Kidney epithelial cell (primary cell): Measurements from ENCODE around the gene POT1. TPM values are rescaled to one million over a fixed set of nuclear protein-coding genes. Genes with fewer than 3 reads are reported as not detected.
"Not testable (repeated sequence)": the region's sequence is repeated elsewhere in the genome, so short reads cannot be mapped to it uniquely, and the experiment has no call there.

Source experiments
- DNase-seq: peaks from one replicate; pipeline ENCODE4 v3.0.0-alpha.2; 2010; ENCODE audit warnings: low read depth
- H3K27me3 ChIP-seq: 2 replicates; pipeline ENCODE4 v1.6.0; 2011; ENCODE audit warnings: low read length; ENCODE audit not compliant: control insufficient read depth, insufficient read depth
- H3K36me3 ChIP-seq: 2 replicates; pipeline ENCODE4 v1.5.1; 2011; ENCODE audit warnings: low read length; ENCODE audit not compliant: control insufficient read depth, insufficient read depth
- H3K4me3 ChIP-seq: 2 replicates; pipeline ENCODE4 v1.5.1; 2011; ENCODE audit warnings: low read depth, mild to moderate bottlenecking, control low read depth, low read length
- total RNA-seq: library from RNA; depleted of rRNA; stranded (reverse); fragments of >200 nt; gene quantifications from 2 replicates; pipeline ENCODE4 v1.2.3, GENCODE V29; 2015
- TF ChIP-seq, protein P1 (sequence below): IDR thresholded peaks from 2 replicates; pipeline ENCODE4 v1.5.1; 2011; ENCODE audit warnings: mild to moderate bottlenecking, moderate library complexity, low read length, control low read depth, inconsistent platforms; ENCODE audit not compliant: insufficient read depth, poor library complexity, severe bottlenecking

Gene POT1
- 15.8 and 19.6 TPM in 2 replicates for total RNA-seq

DNA sequence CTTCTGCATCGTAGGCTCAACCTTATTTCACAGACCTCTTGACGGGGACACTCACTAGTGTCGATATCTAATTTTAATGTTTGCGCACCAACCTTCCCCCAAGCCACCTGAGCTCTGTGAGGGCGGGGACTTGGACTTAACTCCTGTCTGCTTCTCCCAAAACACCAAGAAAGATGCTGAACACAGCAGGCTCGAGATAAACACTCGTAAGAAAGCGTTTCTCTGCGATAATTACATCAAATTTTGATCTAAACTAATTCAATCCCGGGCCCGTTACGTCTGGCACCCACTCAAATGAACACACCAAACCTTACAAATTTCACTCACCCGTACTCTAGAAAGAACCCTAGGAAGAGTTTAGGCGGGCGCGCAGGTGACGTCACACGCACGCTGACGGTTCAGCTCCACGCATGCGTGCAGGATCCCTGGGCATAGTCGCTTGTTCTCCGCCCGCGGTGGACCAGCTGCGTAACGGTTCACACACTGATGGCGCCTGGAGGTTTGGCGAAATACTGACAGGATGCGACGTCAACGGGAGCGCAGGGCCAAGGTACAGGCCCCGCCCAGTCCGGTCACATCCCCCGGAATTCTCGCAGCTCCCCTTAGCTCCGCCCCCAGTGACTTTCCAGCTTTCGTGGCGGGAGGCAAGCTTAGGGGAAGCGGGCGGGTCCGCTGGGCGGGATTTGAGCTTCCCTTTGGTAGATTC, at the start of gene POT1:
TSS of gene POT1 (minus strand) at position 359 of the 706 bp plus-strand sequence. CDS start 32,652 bp downstream, outside the sequence.
- TF ChIP-seq, protein P1, sequence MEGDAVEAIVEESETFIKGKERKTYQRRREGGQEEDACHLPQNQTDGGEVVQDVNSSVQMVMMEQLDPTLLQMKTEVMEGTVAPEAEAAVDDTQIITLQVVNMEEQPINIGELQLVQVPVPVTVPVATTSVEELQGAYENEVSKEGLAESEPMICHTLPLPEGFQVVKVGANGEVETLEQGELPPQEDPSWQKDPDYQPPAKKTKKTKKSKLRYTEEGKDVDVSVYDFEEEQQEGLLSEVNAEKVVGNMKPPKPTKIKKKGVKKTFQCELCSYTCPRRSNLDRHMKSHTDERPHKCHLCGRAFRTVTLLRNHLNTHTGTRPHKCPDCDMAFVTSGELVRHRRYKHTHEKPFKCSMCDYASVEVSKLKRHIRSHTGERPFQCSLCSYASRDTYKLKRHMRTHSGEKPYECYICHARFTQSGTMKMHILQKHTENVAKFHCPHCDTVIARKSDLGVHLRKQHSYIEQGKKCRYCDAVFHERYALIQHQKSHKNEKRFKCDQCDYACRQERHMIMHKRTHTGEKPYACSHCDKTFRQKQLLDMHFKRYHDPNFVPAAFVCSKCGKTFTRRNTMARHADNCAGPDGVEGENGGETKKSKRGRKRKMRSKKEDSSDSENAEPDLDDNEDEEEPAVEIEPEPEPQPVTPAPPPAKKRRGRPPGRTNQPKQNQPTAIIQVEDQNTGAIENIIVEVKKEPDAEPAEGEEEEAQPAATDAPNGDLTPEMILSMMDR, result no peak
- DNase-seq, result peak; percentile 94
- H3K4me3 ChIP-seq, result peak within 1 kb of the TSS; percentile 61
- no peaks in the 10 kb centered on the region for H3K36me3 ChIP-seq
- H3K27me3 ChIP-seq, result no peaks in the 10 kb centered on the region

DNA sequence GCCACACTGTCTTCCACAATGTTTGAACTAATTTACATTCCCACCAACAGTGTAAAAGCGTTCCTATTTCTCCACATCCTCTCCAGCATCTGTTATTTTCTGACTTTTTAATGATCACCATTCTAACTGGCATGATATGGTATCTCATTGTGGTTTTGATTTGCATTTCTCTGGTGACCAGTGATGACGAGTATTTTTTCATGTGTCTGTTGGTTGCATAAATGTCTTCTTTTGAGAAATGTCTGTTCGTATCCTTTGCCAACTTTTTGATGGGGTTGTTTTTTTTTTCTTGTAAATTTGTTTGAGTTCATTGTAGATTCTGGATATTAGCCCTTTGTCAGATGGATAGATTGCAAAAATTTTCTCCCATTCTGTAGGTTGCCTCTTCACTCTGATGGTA, 45.5 kb upstream of the POT1 start:
- H3K36me3 ChIP-seq, H3K4me3 ChIP-seq, DNase-seq, H3K27me3 ChIP-seq: not testable (repeated sequence)

DNA sequence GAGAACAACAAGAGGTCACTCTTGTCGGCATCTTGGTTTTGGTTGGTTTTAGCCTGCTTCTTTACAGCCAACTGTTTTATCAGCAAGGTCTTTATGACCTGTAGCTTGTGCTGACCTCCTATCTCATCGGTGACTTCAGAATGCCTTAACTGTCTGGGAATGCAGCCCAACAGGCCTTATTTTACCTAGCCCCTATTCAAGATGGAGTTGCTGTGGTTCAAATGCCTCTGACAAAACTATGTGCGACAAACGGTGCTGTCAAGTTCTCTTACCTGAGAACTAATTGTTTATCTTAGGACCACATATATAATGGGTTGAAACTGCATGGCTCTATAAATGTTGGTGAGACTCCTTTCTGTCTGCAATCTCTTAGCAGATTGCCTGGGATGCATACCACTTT, 35.9 kb upstream of the POT1 start:
- no peaks in the 10 kb centered on the region for H3K27me3 ChIP-seq
- H3K36me3 ChIP-seq, result no peaks in the 10 kb centered on the region
- no peak overlapping the region for H3K4me3 ChIP-seq
- no peak for DNase-seq
- TF ChIP-seq, protein P1, result no peak

- H3K36me3 ChIP-seq, result no peaks in the 10 kb centered on the region
- TF ChIP-seq, protein P1, result no peak
- no peak overlapping the region for H3K4me3 ChIP-seq
- H3K27me3 ChIP-seq, result no peaks in the 10 kb centered on the region
- no peak for DNase-seq
Measured at GRCh38 chr7:124959676-124960075, 30.1 kb upstream of the POT1 start.

GRCh38 chr7:124957952-124958351, 28.3 kb upstream of the POT1 start:
- H3K27me3 ChIP-seq, H3K4me3 ChIP-seq, DNase-seq, H3K36me3 ChIP-seq: not testable (repeated sequence)

DNA sequence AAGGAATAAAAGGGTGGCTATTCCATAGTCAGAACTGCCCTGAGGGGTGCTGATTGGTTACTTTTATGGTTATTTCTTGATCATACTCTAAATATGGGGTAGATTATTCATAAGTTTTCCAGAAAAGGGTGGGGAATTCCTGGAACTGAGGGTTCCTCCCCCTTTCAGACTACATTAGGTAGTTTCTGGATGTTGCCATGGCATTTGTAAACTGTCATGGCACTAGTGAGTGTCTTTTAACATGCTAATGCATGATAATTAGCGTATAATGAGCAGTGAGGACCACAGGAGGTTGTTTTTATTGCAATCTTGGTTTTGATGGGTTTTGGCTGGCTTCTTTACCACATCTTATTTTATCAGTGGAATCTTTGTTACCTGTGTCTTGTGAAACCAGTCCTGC, 26.5 kb upstream of the POT1 start:
- TF ChIP-seq, protein P1, result no peak
- Histone ChIP-seq H3K27me3 (no peaks in the 10 kb centered on the region), H3K4me3 (no peak overlapping the region), H3K36me3 (no peaks in the 10 kb centered on the region)
- no peak for DNase-seq

DNA sequence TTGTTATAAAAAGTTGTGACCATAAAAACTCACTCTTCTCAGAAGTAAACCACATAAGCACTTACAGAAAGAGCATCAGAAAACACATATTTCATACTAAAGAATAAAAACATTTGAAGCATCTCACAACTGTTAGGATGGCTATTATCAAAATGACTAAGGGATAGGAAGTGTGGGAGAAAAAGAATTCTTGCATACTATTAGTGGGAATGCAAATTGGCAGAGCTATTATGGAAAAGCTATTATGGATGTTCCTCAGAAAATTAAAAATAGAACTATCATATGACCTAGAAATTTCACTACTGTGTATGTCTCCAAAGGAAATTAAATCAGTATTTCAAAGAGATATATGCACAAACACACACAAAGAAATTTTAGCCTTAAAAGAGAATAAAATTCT, 25.2 kb upstream of the POT1 start:
- TF ChIP-seq, protein P1, result no peak
- Histone ChIP-seq H3K36me3 (no peaks in the 10 kb centered on the region), H3K27me3 (no peaks in the 10 kb centered on the region), H3K4me3 (no peak overlapping the region)
- DNase-seq, result no peak
